H9 (cell line): ENCODE measurements around the gene TAC1. TPM values are rescaled to one million over a fixed set of nuclear protein-coding genes. Genes with fewer than 3 reads are reported as not detected.

Experiments used
- DNase-seq: peaks from one replicate; pipeline ENCODE4 v3.0.0-alpha.2; 2017
- H2AFZ ChIP-seq: one replicate; pipeline ENCODE4 v1.6.1; 2013; ENCODE audit warnings: mild to moderate bottlenecking, low read length, control low read depth, moderate library complexity
- H2AK5ac ChIP-seq: 2 replicates; pipeline ENCODE4 v1.6.1; 2013; ENCODE audit warnings: low read length, control low read depth, mixed read lengths; ENCODE audit not compliant: insufficient read length
- H2BK120ac ChIP-seq: one replicate; pipeline ENCODE4 v1.6.1; 2013; ENCODE audit warnings: low read depth, mild to moderate bottlenecking, low read length, control low read depth, inconsistent platforms; ENCODE audit not compliant: poor library complexity, severe bottlenecking
- H2BK12ac ChIP-seq: 2 replicates; pipeline ENCODE4 v1.6.1; 2013; ENCODE audit warnings: low read length, control low read depth, mixed read lengths, low read depth; ENCODE audit not compliant: insufficient read length
- H2BK15ac ChIP-seq: 2 replicates; pipeline ENCODE4 v1.6.1; 2013; ENCODE audit warnings: low read depth, low read length, control low read depth
- H2BK20ac ChIP-seq: one replicate; pipeline ENCODE4 v1.6.1; 2013; ENCODE audit warnings: low read depth, mild to moderate bottlenecking, low read length, control low read depth, inconsistent platforms; ENCODE audit not compliant: poor library complexity, severe bottlenecking
- H2BK5ac ChIP-seq: 2 replicates; pipeline ENCODE4 v1.6.1; 2013; ENCODE audit warnings: low read length, control low read depth, mixed read lengths; ENCODE audit not compliant: insufficient read length
- H3K14ac ChIP-seq: 2 replicates; pipeline ENCODE4 v1.6.1; 2013; ENCODE audit warnings: low read length, control low read depth; ENCODE audit not compliant: insufficient read depth
- H3K18ac ChIP-seq: 2 replicates; pipeline ENCODE4 v1.6.1; 2013; ENCODE audit warnings: low read depth, mild to moderate bottlenecking, mixed read lengths, low read length, control low read depth; ENCODE audit not compliant: insufficient read length
- H3K23ac ChIP-seq: 2 replicates; pipeline ENCODE4 v1.6.1; 2013; ENCODE audit warnings: low read length, control low read depth, mixed read lengths, low read depth; ENCODE audit not compliant: insufficient read length
- H3K23me2 ChIP-seq: 2 replicates; pipeline ENCODE4 v1.6.1; 2013; ENCODE audit warnings: low read depth, mild to moderate bottlenecking, mixed read lengths, low read length, control low read depth; ENCODE audit not compliant: insufficient read length, poor library complexity, severe bottlenecking
- H3K27ac ChIP-seq: 2 replicates; pipeline ENCODE4 v1.5.1; 2013; ENCODE audit warnings: low read length, control low read depth, mixed read lengths, low read depth; ENCODE audit not compliant: insufficient read length
- H3K27me3 ChIP-seq: 2 replicates; pipeline ENCODE4 v1.6.1; 2013; ENCODE audit warnings: low read length, control low read depth, inconsistent platforms; ENCODE audit not compliant: insufficient read depth
- H3K4ac ChIP-seq: 2 replicates; pipeline ENCODE4 v1.6.1; 2013; ENCODE audit warnings: low read depth, mild to moderate bottlenecking, control low read depth, inconsistent platforms, low read length, moderate library complexity
- H3K4me1 ChIP-seq: 2 replicates; pipeline ENCODE4 v1.6.1; 2013; ENCODE audit warnings: low read length, control low read depth, inconsistent platforms; ENCODE audit not compliant: insufficient read depth
- H3K4me2 ChIP-seq: 2 replicates; pipeline ENCODE4 v1.6.1; 2013; ENCODE audit warnings: low read length, control low read depth, mixed read lengths; ENCODE audit not compliant: insufficient read length, insufficient read depth
- H3K56ac ChIP-seq: 2 replicates; pipeline ENCODE4 v1.6.1; 2013; ENCODE audit warnings: low read depth, mild to moderate bottlenecking, mixed read lengths, low read length, control low read depth; ENCODE audit not compliant: insufficient read length
- H3K79me1 ChIP-seq: 2 replicates; pipeline ENCODE4 v1.6.1; 2013; ENCODE audit warnings: low read depth, mild to moderate bottlenecking, moderate library complexity, low read length, control low read depth, inconsistent platforms; ENCODE audit not compliant: insufficient read depth, poor library complexity, severe bottlenecking
- H3K79me2 ChIP-seq: 2 replicates; pipeline ENCODE4 v1.6.1; 2013; ENCODE audit warnings: low read length, control low read depth, inconsistent platforms; ENCODE audit not compliant: insufficient read depth
- H3K9ac ChIP-seq: 2 replicates; pipeline ENCODE4 v1.6.1; 2013; ENCODE audit warnings: low read length, control low read depth, mixed read lengths; ENCODE audit not compliant: insufficient read length; ENCODE audit errors: extremely low read depth
- H3K9me3 ChIP-seq: one replicate; pipeline ENCODE4 v1.6.1; 2013; ENCODE audit warnings: low read depth, low read length, inconsistent platforms; ENCODE audit not compliant: control insufficient read depth
- H3T11ph ChIP-seq: one replicate; pipeline ENCODE4 v1.6.1; 2013; ENCODE audit warnings: mild to moderate bottlenecking, low read length, control low read depth, inconsistent platforms
- H4K20me1 ChIP-seq: one replicate; pipeline ENCODE4 v1.6.1; 2013; ENCODE audit not compliant: control insufficient read depth, insufficient read length, insufficient read depth
- H4K5ac ChIP-seq: 2 replicates; pipeline ENCODE4 v1.6.1; 2013; ENCODE audit warnings: low read depth, mild to moderate bottlenecking, mixed read lengths, low read length, control low read depth; ENCODE audit not compliant: insufficient read length
- H4K8ac ChIP-seq: replicated peaks from 2 replicates; pipeline ENCODE4 v1.6.1; 2013; ENCODE audit warnings: low read length, control low read depth, mixed read lengths, low read depth; ENCODE audit not compliant: insufficient read length
- H4K91ac ChIP-seq: 2 replicates; pipeline ENCODE4 v1.6.1; 2013; ENCODE audit warnings: low read depth, mild to moderate bottlenecking, moderate library complexity, mixed read lengths, low read length, control low read depth; ENCODE audit not compliant: insufficient read length
- H3K27ac Mint-ChIP-seq, 3 experiments: 2 replicates in 2 of 3; 3 replicates in 1 of 3; pipeline ENCODE4 v1.8.0; 2020 to 2021; ENCODE audit warnings: mixed read lengths in 3 of 3, mild to moderate bottlenecking in 1 of 3, moderate library complexity in 1 of 3
- H3K27me3 Mint-ChIP-seq: 2 replicates; pipeline ENCODE4 v1.8.0; 2021; ENCODE audit warnings: low read depth, mild to moderate bottlenecking, moderate library complexity, mixed read lengths
- H3K36me3 Mint-ChIP-seq, 3 experiments: 2 replicates in 2 of 3; 3 replicates in 1 of 3; pipeline ENCODE4 v1.8.0; 2020 to 2021; ENCODE audit warnings: low read depth in 3 of 3, mixed read lengths in 3 of 3; ENCODE audit not compliant: insufficient read depth in 1 of 3
- H3K4me1 Mint-ChIP-seq, 2 experiments: 2 replicates each; pipeline ENCODE4 v1.8.0; 2020; ENCODE audit warnings: mixed read lengths in 2 of 2
- H3K4me3 Mint-ChIP-seq, 2 experiments: 2 replicates in 1 of 2; 3 replicates in 1 of 2; pipeline ENCODE4 v1.8.0; 2020 to 2021; ENCODE audit warnings: mild to moderate bottlenecking in 2 of 2, mixed read lengths in 2 of 2, moderate library complexity in 1 of 2
- H3K9me3 Mint-ChIP-seq, 2 experiments: 2 replicates in 1 of 2; 3 replicates in 1 of 2; pipeline ENCODE4 v1.8.0; 2020; ENCODE audit warnings: mild to moderate bottlenecking in 2 of 2, mixed read lengths in 2 of 2, moderate library complexity in 1 of 2
- CTCF ChIP-seq: fragments of 200-600 bp; sonication (generic); conservative IDR thresholded peaks from 3 replicates; pipeline ENCODE4 v1.8.0; 2021; ENCODE audit warnings: antibody characterized with exemption, mild to moderate bottlenecking
- WGBS: extraction: QIAGEN DNeasy Blood & Tissue Kit; methylation state at CpG from one replicate; pipeline ENCODE4 v1.1.7; 2013; ENCODE audit warnings: missing lambda C conversion rate, low lambda C conversion rate, mixed read lengths; ENCODE audit not compliant: insufficient read length; ENCODE audit errors: extremely low coverage; 5-methylcytosine and 5-hydroxymethylcytosine counted together
- total RNA-seq: library from RNA; stranded (reverse); gene quantifications from 2 replicates; pipeline ENCODE4 v1.2.1, GENCODE V29; 2021

Gene TAC1
- total RNA-seq, 1 experiment from 2014 or later: 0.77 TPM

GRCh38 chr7:97733276-97734161 lies 1.6 kb downstream of the TAC1 start:
- Histone ChIP-seq H4K91ac (no peak overlapping the region), H3K4me1 (no peaks in the 10 kb centered on the region), H3K4ac (no peak overlapping the region), H2AK5ac (no peak overlapping the region), H2BK120ac (no peak overlapping the region), H2BK12ac (no peak overlapping the region), H4K20me1 (no peaks in the 10 kb centered on the region), H3T11ph (no peak overlapping the region), H3K14ac (no peak overlapping the region), H4K5ac (no peak overlapping the region), H3K79me1 (no peaks in the 10 kb centered on the region), H2BK5ac (no peak overlapping the region), H2BK20ac (no peak overlapping the region), H3K27me3 (peaks cover 30% of the 10 kb centered on the region; the same call in 1 of the 2 replicates), H2BK15ac (no peak overlapping the region), H3K9ac (no peak overlapping the region), H3K4me2 (peak overlapping the region; percentile 63), H3K23ac (no peak overlapping the region), H3K18ac (no peak overlapping the region), H3K56ac (no peak overlapping the region), H3K9me3 (no peaks in the 10 kb centered on the region), H3K27ac (no peak overlapping the region), H2AFZ (no peak overlapping the region), H3K23me2 (peaks cover 17% of the 10 kb centered on the region), H4K8ac (no peak overlapping the region), H3K79me2 (no peaks in the 10 kb centered on the region)
- no peak for TF ChIP-seq CTCF
- H3K27ac Mint-ChIP-seq: peak overlapping the region in 1 of 3 experiments; percentile 77; a peak in 2 of 7 replicates
- WGBS: no CpG with 5 or more reads among the region's 59 CpGs
- H3K27me3 Mint-ChIP-seq: peaks cover 68% of the 10 kb centered on the region
- H3K36me3 Mint-ChIP-seq: no peaks in the 10 kb centered on the region; a peak in 1 of 7 replicates
- H3K4me1 Mint-ChIP-seq: peaks cover 31 to 37% of the 10 kb centered on the region in 2 experiments
- DNase-seq: peak; percentile 64
- peaks cover 0 to 2% of the 10 kb centered on the region in 2 experiments; a peak in 1 of 5 replicates for H3K9me3 Mint-ChIP-seq
- peak overlapping the region; percentile 76 to 92 for H3K4me3 Mint-ChIP-seq
